ENCODE data around the gene TRPV2. TPM values are rescaled to one million over a fixed set of nuclear protein-coding genes. Genes with fewer than 3 reads are reported as not detected.

TRPV2 gene
- total RNA-seq, 2 experiments from 2014 or later = 124 to 129 TPM

DNA sequence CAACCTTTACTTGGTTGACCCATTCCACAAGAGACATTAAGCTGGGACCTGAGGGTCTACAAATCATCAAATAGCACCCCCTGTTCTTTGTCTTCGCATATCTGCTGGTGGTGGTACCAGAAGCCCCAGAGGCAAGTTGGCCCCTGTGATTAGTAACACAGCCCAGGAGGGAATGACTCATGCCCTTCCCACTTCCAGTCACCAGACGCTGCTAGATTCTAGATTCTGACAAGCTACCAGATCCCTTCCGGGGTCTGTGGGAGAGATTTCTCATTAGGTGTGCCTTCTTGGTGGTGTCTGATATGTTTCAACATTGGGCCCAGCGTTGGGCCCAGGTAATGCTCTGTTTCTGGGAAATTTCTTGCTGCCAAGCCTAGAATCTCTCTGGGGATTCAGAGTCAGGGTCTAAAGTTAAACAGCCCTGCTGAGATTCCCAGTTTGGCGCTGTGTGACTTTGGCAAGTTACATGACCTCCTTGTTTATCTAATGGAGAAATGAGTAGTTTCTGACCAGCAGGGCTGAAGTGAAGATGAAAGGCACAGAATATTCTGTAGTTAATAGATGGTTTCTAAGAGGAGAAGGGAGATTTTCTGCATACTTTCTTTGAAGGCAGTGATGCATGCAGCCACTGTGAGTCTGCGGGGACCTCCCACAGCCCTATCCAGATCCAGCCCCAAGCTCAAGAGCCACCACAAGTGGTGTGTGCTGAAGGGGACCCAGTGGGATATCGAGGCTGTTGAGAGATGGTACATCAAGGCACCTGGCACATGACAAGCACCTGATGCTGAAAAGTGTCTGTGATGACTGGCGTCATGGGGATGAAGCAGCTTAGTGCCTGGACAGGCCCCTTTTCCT is 3.9 kb downstream of the TRPV2 start:
- no peaks in the 10 kb centered on the region for H3K9me3 Mint-ChIP-seq (ENCODE audit: low read depth)
- H3K27ac Mint-ChIP-seq = peak overlapping the region; percentile 85
- H3K27me3 Mint-ChIP-seq = no peaks in the 10 kb centered on the region
- DNase-seq (peak; percentile 87), ATAC-seq (peak; percentile 52)
- peaks cover 42% of the 10 kb centered on the region for H3K36me3 Mint-ChIP-seq
- H3K4me1 Mint-ChIP-seq = peaks cover 52% of the 10 kb centered on the region
- peak overlapping the region; percentile 47 for H3K4me3 Mint-ChIP-seq
- CTCF ChIA-PET = interaction anchor here (1.2 to 2.8 kb wide), 4 partner anchors 8 to 55 kb away, joined by 3 to 13 read pairs (median 8); no protein-coding TSS in a partner anchor

DNA sequence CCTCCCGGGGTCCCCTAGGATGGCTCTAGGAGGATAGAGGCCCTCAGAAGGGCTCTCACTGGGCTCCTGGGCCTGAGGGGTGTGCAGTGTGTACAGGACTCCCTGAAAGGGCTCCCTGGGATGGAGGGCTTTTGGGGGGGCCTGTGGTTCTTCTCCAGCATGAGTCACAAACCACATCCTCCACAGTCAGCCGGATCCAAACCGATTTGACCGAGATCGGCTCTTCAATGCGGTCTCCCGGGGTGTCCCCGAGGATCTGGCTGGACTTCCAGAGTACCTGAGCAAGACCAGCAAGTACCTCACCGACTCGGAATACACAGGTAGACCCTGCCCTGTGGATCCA is 4.5 kb downstream of the TRPV2 start:
- CTCF ChIA-PET = interaction anchor here (2.0 to 2.8 kb wide), 2 partner anchors 8 to 56 kb away, joined by 9 to 13 read pairs; no protein-coding TSS in a partner anchor
- Mint-ChIP-seq H3K9me3 (ENCODE audit: low read depth) (no peaks in the 10 kb centered on the region), H3K36me3 (peaks cover 42% of the 10 kb centered on the region), H3K27ac (peak overlapping the region; percentile 57), H3K4me3 (no peak overlapping the region), H3K27me3 (no peaks in the 10 kb centered on the region), H3K4me1 (peaks cover 48% of the 10 kb centered on the region)
- DNase-seq = peak; percentile 76
- no peak for ATAC-seq

DNA sequence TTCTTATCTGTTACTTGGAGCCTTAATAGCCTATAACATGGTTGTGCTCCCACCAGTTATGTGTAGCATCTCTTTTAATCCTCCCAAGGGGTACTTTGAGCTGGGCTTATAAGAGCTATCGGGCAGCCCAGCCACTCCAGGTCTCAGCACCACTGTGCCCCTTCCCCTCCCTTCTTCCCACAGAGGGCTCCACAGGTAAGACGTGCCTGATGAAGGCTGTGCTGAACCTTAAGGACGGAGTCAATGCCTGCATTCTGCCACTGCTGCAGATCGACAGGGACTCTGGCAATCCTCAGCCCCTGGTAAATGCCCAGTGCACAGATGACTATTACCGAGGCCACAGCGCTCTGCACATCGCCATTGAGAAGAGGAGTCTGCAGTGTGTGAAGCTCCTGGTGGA is 7.0 kb downstream of the TRPV2 start:
- Mint-ChIP-seq H3K4me1 (peaks cover 33% of the 10 kb centered on the region), H3K9me3 (ENCODE audit: low read depth) (no peaks in the 10 kb centered on the region), H3K4me3 (no peak overlapping the region), H3K27ac (no peak overlapping the region), H3K36me3 (peaks cover 46% of the 10 kb centered on the region), H3K27me3 (no peaks in the 10 kb centered on the region)
- DNase-seq = no peak
- CTCF ChIA-PET = interaction anchor here (1.4 kb wide), 1 partner anchor 16 kb away, joined by 4 read pairs; no protein-coding TSS in a partner anchor
- no peak for ATAC-seq

DNA sequence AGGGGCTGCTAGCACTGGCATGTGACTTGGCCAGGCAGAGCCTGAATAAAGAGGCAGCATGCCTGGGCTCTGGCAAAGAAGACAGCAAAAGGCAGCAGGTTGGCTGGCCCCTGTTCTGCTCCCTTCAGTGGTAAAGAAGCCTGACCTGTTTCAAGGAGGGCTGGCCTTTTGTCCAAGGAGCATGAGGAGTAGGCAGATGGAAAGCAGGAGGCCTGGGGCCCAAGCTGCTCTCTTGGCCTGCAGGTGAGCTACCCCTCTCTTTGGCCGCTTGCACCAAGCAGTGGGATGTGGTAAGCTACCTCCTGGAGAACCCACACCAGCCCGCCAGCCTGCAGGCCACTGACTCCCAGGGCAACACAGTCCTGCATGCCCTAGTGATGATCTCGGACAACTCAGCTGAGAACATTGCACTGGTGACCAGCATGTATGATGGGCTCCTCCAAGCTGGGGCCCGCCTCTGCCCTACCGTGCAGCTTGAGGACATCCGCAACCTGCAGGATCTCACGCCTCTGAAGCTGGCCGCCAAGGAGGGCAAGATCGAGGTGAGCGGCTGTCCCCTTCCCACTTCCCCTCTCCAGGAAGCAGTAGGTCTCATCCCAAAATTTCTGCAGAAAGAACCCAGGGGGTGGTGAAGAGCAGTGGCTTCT is 8.0 kb downstream of the TRPV2 start:
- CTCF ChIA-PET = interaction anchor here (0.6 to 1.4 kb wide), 2 partner anchors 15 to 59 kb away, joined by 4 read pairs; no protein-coding TSS in a partner anchor

DNA sequence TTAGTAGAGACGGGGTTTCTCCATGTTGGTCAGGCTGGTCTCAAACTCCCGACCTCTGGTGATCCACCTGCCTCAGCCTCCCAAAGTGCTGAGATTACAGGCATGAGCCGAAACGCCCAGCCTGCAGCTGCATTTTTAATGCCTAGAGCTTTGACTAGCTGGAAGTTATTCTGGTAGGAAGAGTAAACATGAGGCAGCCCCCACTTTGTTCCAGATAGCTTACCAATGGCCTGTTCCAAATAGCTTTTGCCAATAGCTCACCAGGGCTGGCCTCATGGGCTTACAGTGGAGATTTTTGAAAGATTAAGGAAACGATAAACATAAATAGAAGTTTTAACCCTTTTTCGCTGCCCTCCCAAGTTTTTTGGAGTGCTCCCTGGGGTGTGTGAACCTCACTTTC is 9.8 kb downstream of the TRPV2 start:
- CTCF ChIA-PET = interaction anchor here (0.8 kb wide), 1 partner anchor 16 kb away, joined by 3 read pairs; no protein-coding TSS in a partner anchor
- Mint-ChIP-seq H3K27ac (no peak overlapping the region), H3K36me3 (peaks cover 34% of the 10 kb centered on the region), H3K4me1 (peaks cover 5% of the 10 kb centered on the region), H3K9me3 (ENCODE audit: low read depth) (no peaks in the 10 kb centered on the region), H3K4me3 (no peak overlapping the region), H3K27me3 (no peaks in the 10 kb centered on the region)
- DNase-seq = no peak
- ATAC-seq = no peak

More for the DNA sequence above, 8.0 kb downstream of the TRPV2 start:
- ATAC-seq (no peak), DNase-seq (no peak)
- no peaks in the 10 kb centered on the region for H3K9me3 Mint-ChIP-seq (ENCODE audit: low read depth)
- H3K27ac Mint-ChIP-seq = no peak overlapping the region
- H3K4me3 Mint-ChIP-seq = no peak overlapping the region
- H3K36me3 Mint-ChIP-seq = peaks cover 39% of the 10 kb centered on the region
- peaks cover 24% of the 10 kb centered on the region for H3K4me1 Mint-ChIP-seq
- H3K27me3 Mint-ChIP-seq = no peaks in the 10 kb centered on the region

DNA sequence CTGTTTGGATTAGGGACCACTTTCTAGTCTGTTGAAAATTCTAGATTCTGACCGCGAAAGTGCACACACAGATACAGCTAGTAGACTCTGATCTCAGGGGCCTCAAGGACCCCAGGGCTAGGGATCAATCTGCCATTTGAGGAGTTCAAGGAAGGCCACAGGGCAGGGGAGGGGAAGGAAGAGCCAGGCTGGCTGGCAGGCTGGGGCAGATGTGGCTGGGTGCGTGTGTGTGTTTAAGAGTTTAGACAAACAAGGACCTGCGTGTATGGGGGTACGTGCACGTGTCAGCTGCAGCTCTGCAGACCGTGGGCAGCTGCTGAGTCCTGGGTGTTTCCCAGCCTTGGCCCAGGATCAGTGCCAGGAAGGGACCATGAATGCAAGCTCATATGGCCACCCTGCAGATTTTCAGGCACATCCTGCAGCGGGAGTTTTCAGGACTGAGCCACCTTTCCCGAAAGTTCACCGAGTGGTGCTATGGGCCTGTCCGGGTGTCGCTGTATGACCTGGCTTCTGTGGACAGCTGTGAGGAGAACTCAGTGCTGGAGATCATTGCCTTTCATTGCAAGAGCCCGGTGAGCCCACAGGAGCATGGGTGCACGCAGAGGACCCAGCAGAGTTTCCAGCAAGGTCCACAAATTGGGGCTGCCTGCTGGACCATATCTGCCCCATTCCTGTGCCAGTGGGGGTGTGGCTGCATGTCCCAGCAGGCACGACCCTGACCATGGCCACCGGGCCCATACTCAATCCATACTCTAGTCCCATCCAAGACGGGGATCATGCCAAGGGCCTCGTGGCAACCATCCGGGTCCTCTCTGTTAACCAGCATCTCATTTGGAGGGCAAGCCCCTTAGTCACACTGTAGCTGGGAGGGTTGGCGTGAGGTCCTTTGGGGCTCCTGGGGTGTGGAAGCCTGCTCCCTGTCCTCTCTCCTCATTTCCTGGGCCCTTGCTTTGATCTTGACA is 10.6 kb downstream of the TRPV2 start:
- CTCF ChIA-PET = no interaction called here
- Mint-ChIP-seq H3K36me3 (peaks cover 30% of the 10 kb centered on the region), H3K4me3 (no peak overlapping the region), H3K4me1 (peaks cover under 1% of the 10 kb centered on the region), H3K27ac (no peak overlapping the region), H3K9me3 (ENCODE audit: low read depth) (no peaks in the 10 kb centered on the region), H3K27me3 (no peaks in the 10 kb centered on the region)
- ATAC-seq (no peak), DNase-seq (no peak)

- no peak for ATAC-seq
- Mint-ChIP-seq H3K27ac (no peak overlapping the region), H3K4me1 (no peaks in the 10 kb centered on the region), H3K36me3 (peaks cover 27% of the 10 kb centered on the region), H3K27me3 (no peaks in the 10 kb centered on the region), H3K4me3 (no peak overlapping the region), H3K9me3 (ENCODE audit: low read depth) (no peaks in the 10 kb centered on the region)
- no peak for DNase-seq
- CTCF ChIA-PET = interaction anchor here (1.1 to 1.8 kb wide), 6 partner anchors 8 to 95 kb away, joined by 4 to 13 read pairs (median 6); partner anchors contain the start of gene TRPV2
Measured at GRCh38 chr17:16427020-16427419, 11.6 kb downstream of the TRPV2 start.

DNA sequence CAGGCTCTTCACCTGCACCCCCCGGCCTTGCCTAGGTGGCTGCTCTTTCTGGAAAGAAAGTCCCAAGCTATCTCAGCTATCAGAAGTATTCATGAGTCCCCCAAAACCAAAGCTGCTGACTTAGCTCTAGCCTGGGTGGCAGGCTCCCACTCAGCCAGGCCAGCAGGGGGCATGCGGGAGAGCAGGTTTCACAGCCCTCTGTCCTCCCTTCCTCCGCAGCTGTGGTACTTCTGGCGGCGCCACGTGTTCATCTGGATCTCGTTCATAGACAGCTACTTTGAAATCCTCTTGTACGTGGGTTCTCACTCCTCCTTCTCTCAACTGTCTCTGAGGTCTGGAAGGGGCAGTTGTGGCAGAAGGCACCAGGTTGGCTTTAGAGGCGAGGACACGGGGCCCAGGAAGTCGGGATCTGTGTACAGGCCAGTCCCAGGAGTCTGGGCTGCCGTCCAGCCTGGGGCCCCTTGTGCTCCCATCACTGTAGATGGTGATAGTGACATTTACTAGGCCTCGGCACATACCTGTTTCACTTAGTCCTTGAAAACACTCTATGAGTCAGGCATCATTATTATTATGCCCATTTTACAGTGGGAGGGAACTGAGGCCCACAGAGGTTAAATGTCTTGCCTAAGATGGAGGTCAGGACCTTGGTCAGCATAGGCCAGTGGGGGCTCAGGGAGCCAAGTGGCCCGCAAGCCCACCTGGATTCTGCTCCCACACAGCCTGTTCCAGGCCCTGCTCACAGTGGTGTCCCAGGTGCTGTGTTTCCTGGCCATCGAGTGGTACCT is 12.9 kb downstream of the TRPV2 start:
- Mint-ChIP-seq H3K36me3 (peaks cover 27% of the 10 kb centered on the region), H3K4me1 (no peaks in the 10 kb centered on the region), H3K9me3 (ENCODE audit: low read depth) (no peaks in the 10 kb centered on the region), H3K4me3 (no peak overlapping the region), H3K27me3 (no peaks in the 10 kb centered on the region), H3K27ac (no peak overlapping the region)
- CTCF ChIA-PET = interaction anchor here (0.7 to 1.8 kb wide), 10 partner anchors 9 to 94 kb away, joined by 3 to 13 read pairs (median 5); partner anchors contain the start of gene TRPV2
- ATAC-seq = peak; percentile 67
- no peak for DNase-seq

DNA sequence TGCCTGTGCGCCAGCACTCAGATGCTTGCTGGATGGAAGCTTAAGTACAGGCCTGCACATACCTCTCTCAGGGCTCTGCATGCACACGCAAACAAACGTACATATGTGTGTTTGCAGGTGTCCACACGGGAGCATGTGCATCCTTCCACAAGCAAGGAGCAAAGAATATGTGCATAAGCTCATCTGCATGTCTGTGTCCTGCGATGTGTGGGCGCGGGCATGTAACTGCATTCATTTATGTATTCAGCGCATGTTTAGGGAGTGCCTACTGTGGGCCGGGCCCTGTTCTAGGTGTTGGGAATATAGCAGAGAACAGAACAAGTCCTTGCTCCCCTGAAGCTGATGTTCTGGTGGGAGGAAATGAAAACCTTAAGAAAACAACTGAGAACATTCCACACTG is 13.7 kb downstream of the TRPV2 start:
- DNase-seq (no peak), ATAC-seq (no peak)
- Mint-ChIP-seq H3K9me3 (ENCODE audit: low read depth) (no peaks in the 10 kb centered on the region), H3K4me1 (no peaks in the 10 kb centered on the region), H3K4me3 (no peak overlapping the region), H3K27ac (no peak overlapping the region), H3K36me3 (peaks cover 25% of the 10 kb centered on the region), H3K27me3 (no peaks in the 10 kb centered on the region)
- CTCF ChIA-PET = interaction anchor here (1.2 to 1.5 kb wide), 4 partner anchors 9 to 92 kb away, joined by 3 to 4 read pairs (median 3); partner anchors contain the start of gene TRPV2

- no peak overlapping the region for H3K4me3 Mint-ChIP-seq
- no peaks in the 10 kb centered on the region for H3K9me3 Mint-ChIP-seq (ENCODE audit: low read depth)
- H3K27me3 Mint-ChIP-seq = no peaks in the 10 kb centered on the region
- ATAC-seq (no peak), DNase-seq (no peak)
- H3K4me1 Mint-ChIP-seq = peaks cover 4% of the 10 kb centered on the region
- CTCF ChIA-PET = interaction anchor here (1.4 kb wide), 1 partner anchor 77 kb away, joined by 3 read pairs; the partner anchor contains the start of gene CENPV
- peaks cover 23% of the 10 kb centered on the region for H3K36me3 Mint-ChIP-seq
- no peak overlapping the region for H3K27ac Mint-ChIP-seq
Measured at GRCh38 chr17:16430650-16431049, 15.3 kb downstream of the TRPV2 start.

DNA sequence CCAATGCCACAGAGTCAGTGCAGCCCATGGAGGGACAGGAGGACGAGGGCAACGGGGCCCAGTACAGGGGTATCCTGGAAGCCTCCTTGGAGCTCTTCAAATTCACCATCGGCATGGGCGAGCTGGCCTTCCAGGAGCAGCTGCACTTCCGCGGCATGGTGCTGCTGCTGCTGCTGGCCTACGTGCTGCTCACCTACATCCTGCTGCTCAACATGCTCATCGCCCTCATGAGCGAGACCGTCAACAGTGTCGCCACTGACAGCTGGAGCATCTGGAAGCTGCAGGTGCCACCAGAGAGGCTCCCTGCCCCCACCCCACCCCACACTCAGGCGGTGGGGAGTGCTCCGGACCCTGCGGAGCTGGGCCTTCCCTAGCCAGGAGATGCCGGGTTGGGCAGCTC is 16.6 kb downstream of the TRPV2 start:
- DNase-seq = no peak
- Mint-ChIP-seq H3K4me3 (no peak overlapping the region), H3K4me1 (peaks cover 4% of the 10 kb centered on the region), H3K27me3 (no peaks in the 10 kb centered on the region), H3K36me3 (peaks cover 15% of the 10 kb centered on the region), H3K9me3 (ENCODE audit: low read depth) (no peaks in the 10 kb centered on the region), H3K27ac (no peak overlapping the region)
- no peak for ATAC-seq
- CTCF ChIA-PET = interaction anchor here (0.8 to 1.4 kb wide), 3 partner anchors 21 to 79 kb away, joined by 3 read pairs; partner anchors contain the start of gene CENPV

- H3K27ac Mint-ChIP-seq = no peak overlapping the region
- peaks cover 13% of the 10 kb centered on the region for H3K36me3 Mint-ChIP-seq
- H3K4me3 Mint-ChIP-seq = no peak overlapping the region
- no peak for DNase-seq
- H3K27me3 Mint-ChIP-seq = no peaks in the 10 kb centered on the region
- no peak for ATAC-seq
- no peaks in the 10 kb centered on the region for H3K9me3 Mint-ChIP-seq (ENCODE audit: low read depth)
- CTCF ChIA-PET = no interaction called here
- peaks cover 12% of the 10 kb centered on the region for H3K4me1 Mint-ChIP-seq
Measured at GRCh38 chr17:16433514-16433913, 18.1 kb downstream of the TRPV2 start.

Measured in activated CD8-positive, alpha-beta memory T cell treated with anti-CD3 and anti-CD28 coated beads, Interleukin-2, amount 10 ng/mL, durations not matched to agents 7 days and 5 days (primary cell).